Uterus (tissue), 2 donors: ENCODE measurements around the gene SERPINA6.

ENCODE experiments used
- CTCF ChIP-seq, 4 experiments: fragments of 200-600 bp in 2 of 4; fragments of 450-650 bp in 2 of 4; sonication (generic) in 2 of 4; IDR thresholded peaks; one replicate each; pipeline ENCODE4 v1.5.1; 2016 to 2019; ENCODE audit warnings: antibody characterized with exemption in 4 of 4, mild to moderate bottlenecking in 2 of 4, moderate library complexity in 1 of 4
- POLR2A ChIP-seq, 2 donors: fragments of 450-650 bp; IDR thresholded peaks; one replicate each; pipeline ENCODE4 v1.6.1; 2016; ENCODE audit warnings: antibody characterized with exemption in 2 of 2, mild to moderate bottlenecking in 1 of 2, moderate library complexity in 1 of 2

- no peak for TF ChIP-seq CTCF (IDR thresholded peaks at IDR 0.05)
- TF ChIP-seq POLR2A (IDR thresholded peaks at IDR 0.05): no peak
Observed at GRCh38 chr14:94316692-94317091, 6.4 kb downstream of the SERPINA6 start.
